Measurements from ENCODE around the gene OR13J1.

DNA sequence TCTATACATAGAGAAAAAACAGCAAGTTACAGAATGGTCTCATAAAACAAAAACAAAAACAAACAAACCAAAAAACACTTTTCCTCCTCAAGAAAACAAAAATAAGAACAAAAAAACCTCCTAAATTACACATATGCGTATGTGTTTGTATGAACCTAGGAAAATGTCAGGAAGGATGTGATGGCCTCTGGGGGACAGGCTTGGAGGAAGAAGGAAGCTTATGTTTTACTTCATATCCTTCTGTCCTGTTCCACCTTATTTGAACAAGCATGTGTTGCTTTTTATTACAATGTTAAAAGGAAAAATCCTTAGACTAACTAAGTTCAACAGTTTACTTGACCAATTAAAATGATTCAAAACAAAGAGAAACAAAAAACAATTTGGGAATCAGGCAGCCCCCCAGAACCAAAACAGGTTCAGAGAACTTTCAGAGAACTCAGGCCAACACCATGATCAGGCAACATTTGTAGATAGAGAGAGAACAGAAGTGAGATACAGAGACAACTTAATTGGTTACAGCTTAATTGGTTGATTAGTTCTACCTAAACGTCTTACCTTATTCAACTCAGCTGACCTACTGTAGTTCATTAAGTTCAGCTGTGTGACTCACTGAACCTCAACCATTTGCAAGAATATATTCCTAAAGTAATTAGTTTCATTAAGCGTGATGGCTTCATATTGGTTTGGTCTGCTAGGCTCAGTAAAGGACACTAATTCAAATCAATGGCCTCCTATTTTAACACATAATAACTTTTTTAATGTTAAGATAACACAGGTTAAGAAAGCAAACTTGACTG lies 49.2 kb upstream of the OR13J1 start:
- TF ChIP-seq, protein P1, sequence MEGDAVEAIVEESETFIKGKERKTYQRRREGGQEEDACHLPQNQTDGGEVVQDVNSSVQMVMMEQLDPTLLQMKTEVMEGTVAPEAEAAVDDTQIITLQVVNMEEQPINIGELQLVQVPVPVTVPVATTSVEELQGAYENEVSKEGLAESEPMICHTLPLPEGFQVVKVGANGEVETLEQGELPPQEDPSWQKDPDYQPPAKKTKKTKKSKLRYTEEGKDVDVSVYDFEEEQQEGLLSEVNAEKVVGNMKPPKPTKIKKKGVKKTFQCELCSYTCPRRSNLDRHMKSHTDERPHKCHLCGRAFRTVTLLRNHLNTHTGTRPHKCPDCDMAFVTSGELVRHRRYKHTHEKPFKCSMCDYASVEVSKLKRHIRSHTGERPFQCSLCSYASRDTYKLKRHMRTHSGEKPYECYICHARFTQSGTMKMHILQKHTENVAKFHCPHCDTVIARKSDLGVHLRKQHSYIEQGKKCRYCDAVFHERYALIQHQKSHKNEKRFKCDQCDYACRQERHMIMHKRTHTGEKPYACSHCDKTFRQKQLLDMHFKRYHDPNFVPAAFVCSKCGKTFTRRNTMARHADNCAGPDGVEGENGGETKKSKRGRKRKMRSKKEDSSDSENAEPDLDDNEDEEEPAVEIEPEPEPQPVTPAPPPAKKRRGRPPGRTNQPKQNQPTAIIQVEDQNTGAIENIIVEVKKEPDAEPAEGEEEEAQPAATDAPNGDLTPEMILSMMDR (IDR thresholded peaks at IDR 0.05) = no peak
- no peak for TF ChIP-seq EP300 (IDR thresholded peaks at IDR 0.05)

All from ovary (tissue), 3 donors.